OCI-LY3 (cell line): Measurements from ENCODE around the gene NCKAP1.

Experiments used
- H2AFZ ChIP-seq: fragments of 200-600, 300-600 bp; shearing (Covaris generic); 2 replicates; pipeline ENCODE4 v1.6.0; 2014; ENCODE audit warnings: antibody characterized with exemption, low read depth, low read length
- H3K27ac ChIP-seq: fragments of 200-600, 300-600 bp; sonication (generic); 2 replicates; pipeline ENCODE4 v1.5.1; 2014; ENCODE audit warnings: mild to moderate bottlenecking, low read length, moderate library complexity, mixed read lengths
- H3K27me3 ChIP-seq: fragments of 200-600, 300-600 bp; sonication (generic); 2 replicates; pipeline ENCODE4 v1.6.1; 2014; ENCODE audit warnings: low read depth, low read length, mixed read lengths
- H3K36me3 ChIP-seq: fragments of 200-600, 300-600 bp; sonication (generic); replicated peaks from 2 replicates; pipeline ENCODE3; 2014; ENCODE audit warnings: low read depth, low read length, mixed read lengths
- H3K4me1 ChIP-seq: fragments of 300-600, 200-600 bp; sonication (generic); 2 replicates; pipeline ENCODE4 v1.6.1; 2014; ENCODE audit warnings: low read length, mixed read lengths
- H3K4me2 ChIP-seq: fragments of 200-600, 300-600 bp; sonication (generic); 2 replicates; pipeline ENCODE4 v1.6.1; 2014; ENCODE audit warnings: low read length, mixed read lengths
- H3K4me3 ChIP-seq: fragments of 300-600, 200-600 bp; sonication (generic); 2 replicates; pipeline ENCODE4 v1.5.1; 2014; ENCODE audit warnings: antibody characterized with exemption, mild to moderate bottlenecking, low read length, moderate library complexity
- H3K79me2 ChIP-seq: fragments of 300-600, 200-600 bp; shearing (Covaris generic); 2 replicates; pipeline ENCODE4 v1.6.1; 2014; ENCODE audit warnings: mild to moderate bottlenecking, low read length, mixed read lengths
- H3K9ac ChIP-seq: fragments of 300-600, 200-600 bp; shearing (Covaris generic); 2 replicates; pipeline ENCODE4 v1.6.0; 2014; ENCODE audit warnings: mild to moderate bottlenecking, low read length, moderate library complexity
- H3K9me3 ChIP-seq: fragments of 200-600, 300-600 bp; shearing (Covaris generic); 2 replicates; pipeline ENCODE4 v1.6.1; 2014; ENCODE audit warnings: low read length, mixed read lengths; ENCODE audit not compliant: insufficient read depth
- H4K20me1 ChIP-seq: fragments of 200-600, 300-600 bp; sonication (generic); 2 replicates; pipeline ENCODE4 v1.6.1; 2016; ENCODE audit warnings: low read length, mixed read lengths; ENCODE audit not compliant: insufficient read depth
- EZH2phosphoT487 ChIP-seq: fragments of 200-600 bp; shearing (Covaris generic); IDR thresholded peaks from 2 replicates; pipeline ENCODE4 v1.6.1; 2018; ENCODE audit warnings: antibody characterized with exemption, mixed run types, low read depth
- TF ChIP-seq, protein P1 (sequence below): fragments of 200-600, 300-600 bp; sonication (generic); IDR thresholded peaks from 2 replicates; pipeline ENCODE4 v1.5.1; 2014; ENCODE audit warnings: antibody characterized with exemption, low read length, low read depth

NCKAP1 gene

DNA sequence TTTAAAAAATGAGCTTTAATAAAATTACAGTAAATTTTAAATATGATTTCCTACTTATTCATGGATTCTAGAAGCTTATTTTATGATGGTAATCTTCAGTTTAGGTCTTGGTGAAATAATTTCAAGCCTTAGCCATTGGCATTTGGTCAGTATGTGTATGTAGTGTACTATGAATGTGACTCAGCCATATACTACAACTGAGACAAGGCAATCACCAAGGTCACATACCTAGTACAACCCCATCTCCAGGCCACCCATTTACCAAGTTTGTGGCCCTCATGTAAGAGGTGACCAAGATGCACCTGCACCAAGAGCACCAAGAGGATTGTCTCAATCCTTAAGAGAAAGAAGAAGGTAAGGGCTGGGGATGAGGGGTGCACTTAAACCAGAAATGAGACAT, 117.0 kb downstream of the NCKAP1 start:
- no peak overlapping the region for H3K4me3 ChIP-seq
- no peaks in the 10 kb centered on the region for H4K20me1 ChIP-seq
- H3K36me3 ChIP-seq: no peaks in the 10 kb centered on the region
- no peak overlapping the region for H3K27ac ChIP-seq
- H3K27me3 ChIP-seq: no peaks in the 10 kb centered on the region
- no peak overlapping the region for H3K4me2 ChIP-seq
- H3K9me3 ChIP-seq: no peaks in the 10 kb centered on the region
- H3K9ac ChIP-seq: no peak overlapping the region
- no peak for TF ChIP-seq EZH2phosphoT487
- TF ChIP-seq, protein P1, sequence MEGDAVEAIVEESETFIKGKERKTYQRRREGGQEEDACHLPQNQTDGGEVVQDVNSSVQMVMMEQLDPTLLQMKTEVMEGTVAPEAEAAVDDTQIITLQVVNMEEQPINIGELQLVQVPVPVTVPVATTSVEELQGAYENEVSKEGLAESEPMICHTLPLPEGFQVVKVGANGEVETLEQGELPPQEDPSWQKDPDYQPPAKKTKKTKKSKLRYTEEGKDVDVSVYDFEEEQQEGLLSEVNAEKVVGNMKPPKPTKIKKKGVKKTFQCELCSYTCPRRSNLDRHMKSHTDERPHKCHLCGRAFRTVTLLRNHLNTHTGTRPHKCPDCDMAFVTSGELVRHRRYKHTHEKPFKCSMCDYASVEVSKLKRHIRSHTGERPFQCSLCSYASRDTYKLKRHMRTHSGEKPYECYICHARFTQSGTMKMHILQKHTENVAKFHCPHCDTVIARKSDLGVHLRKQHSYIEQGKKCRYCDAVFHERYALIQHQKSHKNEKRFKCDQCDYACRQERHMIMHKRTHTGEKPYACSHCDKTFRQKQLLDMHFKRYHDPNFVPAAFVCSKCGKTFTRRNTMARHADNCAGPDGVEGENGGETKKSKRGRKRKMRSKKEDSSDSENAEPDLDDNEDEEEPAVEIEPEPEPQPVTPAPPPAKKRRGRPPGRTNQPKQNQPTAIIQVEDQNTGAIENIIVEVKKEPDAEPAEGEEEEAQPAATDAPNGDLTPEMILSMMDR: no peak
- H2AFZ ChIP-seq: no peak overlapping the region
- no peaks in the 10 kb centered on the region for H3K79me2 ChIP-seq
- no peaks in the 10 kb centered on the region for H3K4me1 ChIP-seq

DNA sequence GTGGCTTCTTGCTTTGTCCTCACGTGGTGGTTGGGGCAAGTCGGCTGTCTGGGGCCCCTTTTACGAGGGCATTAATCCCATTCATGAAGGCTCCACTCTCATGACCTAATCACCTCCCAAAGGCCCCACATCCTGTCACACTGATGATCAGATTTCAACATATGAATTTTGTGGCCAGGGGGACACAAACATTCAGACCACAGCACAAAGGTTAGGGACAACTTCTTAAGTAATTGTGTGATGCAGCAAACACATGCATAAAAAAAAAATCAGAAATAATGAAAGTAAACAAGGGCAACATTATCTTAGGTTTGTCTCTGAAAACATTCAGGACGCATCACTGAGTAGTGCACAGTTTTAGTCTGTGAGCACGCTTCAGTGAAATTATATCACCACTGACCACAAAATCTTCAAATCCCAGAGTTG, 117.6 kb downstream of the NCKAP1 start:
- Histone ChIP-seq H2AFZ (no peak overlapping the region), H3K9ac (no peak overlapping the region), H3K9me3 (no peaks in the 10 kb centered on the region), H3K4me2 (no peak overlapping the region), H3K4me3 (no peak overlapping the region), H4K20me1 (no peaks in the 10 kb centered on the region), H3K36me3 (no peaks in the 10 kb centered on the region), H3K4me1 (no peaks in the 10 kb centered on the region), H3K79me2 (no peaks in the 10 kb centered on the region), H3K27ac (no peak overlapping the region), H3K27me3 (no peaks in the 10 kb centered on the region)
- no peak for TF ChIP-seq EZH2phosphoT487
- TF ChIP-seq, protein P1: no peak

DNA sequence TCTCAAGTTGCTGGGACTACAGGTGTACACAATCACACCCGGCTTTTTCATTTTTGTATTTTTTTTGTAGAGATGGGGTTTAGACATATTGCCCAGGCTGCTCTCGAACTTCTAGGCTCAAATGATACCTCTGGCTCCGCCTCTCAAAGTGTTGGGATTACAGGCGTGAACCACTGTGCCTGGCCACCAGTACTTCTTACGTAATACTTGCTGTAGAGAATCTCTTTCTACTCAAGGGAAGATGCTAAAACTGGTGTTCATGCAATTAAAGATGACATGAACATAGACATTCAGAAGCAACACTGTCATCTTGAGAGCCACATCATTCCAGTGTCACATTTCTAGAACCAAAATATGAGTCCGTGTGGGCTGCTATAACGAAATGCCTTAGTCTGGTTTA, 118.2 kb downstream of the NCKAP1 start:
- H3K27me3 ChIP-seq: no peaks in the 10 kb centered on the region; the same call in 1 of the 2 replicates
- no peaks in the 10 kb centered on the region for H3K4me1 ChIP-seq
- no peak for TF ChIP-seq EZH2phosphoT487
- TF ChIP-seq, protein P1: no peak
- no peaks in the 10 kb centered on the region for H3K79me2 ChIP-seq
- H3K36me3 ChIP-seq: no peaks in the 10 kb centered on the region
- H3K9ac ChIP-seq: no peak overlapping the region
- no peaks in the 10 kb centered on the region for H3K9me3 ChIP-seq
- no peaks in the 10 kb centered on the region for H4K20me1 ChIP-seq
- no peak overlapping the region for H3K27ac ChIP-seq
- H2AFZ ChIP-seq: no peak overlapping the region
- H3K4me2 ChIP-seq: no peak overlapping the region
- H3K4me3 ChIP-seq: no peak overlapping the region

DNA sequence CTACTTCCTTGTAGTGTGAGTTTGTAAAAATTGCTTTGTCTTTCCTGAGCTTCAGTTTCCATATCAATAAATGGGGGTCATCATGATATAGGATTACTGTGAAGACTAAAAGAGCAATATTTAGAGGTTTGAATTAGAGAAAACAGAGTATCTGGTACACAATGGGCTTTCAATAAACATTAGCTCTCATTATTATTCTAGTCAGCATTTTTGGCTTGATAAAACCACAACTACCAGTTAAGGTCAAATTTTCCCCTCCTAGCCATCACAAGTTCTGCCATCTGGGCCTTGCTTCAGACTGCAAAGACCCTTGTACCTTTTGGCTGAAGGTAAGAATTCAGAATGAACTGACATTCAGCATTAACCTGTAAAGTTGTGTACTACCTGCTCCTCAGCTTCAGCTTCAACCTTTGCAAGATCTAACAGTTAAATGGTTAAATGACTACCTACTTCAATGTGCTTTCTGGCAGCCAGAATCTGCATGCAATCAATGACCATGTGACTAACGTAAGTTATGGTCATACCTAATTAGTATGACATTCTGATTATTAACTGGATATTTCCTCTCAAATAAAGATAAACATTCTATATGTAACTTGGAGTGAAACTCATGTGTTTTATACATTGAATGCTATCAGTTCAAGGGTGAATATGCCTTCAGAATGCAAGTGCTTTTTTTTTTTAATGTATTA, 119.2 kb downstream of the NCKAP1 start:
- Histone ChIP-seq H3K4me2 (no peak overlapping the region), H2AFZ (no peak overlapping the region), H3K9me3 (no peaks in the 10 kb centered on the region), H3K4me1 (no peaks in the 10 kb centered on the region), H3K27ac (no peak overlapping the region), H3K9ac (no peak overlapping the region), H4K20me1 (no peaks in the 10 kb centered on the region), H3K79me2 (no peaks in the 10 kb centered on the region), H3K36me3 (no peaks in the 10 kb centered on the region), H3K4me3 (no peak overlapping the region), H3K27me3 (peaks cover 3% of the 10 kb centered on the region)
- TF ChIP-seq, protein P1: no peak
- TF ChIP-seq EZH2phosphoT487: no peak
